Testis (tissue), 3 donors: ENCODE measurements around the gene PLEKHM1. TPM values are rescaled to one million over a fixed set of nuclear protein-coding genes. Genes with fewer than 3 reads are reported as not detected.

Experiments
- DNase-seq: peaks from one replicate; pipeline ENCODE4 v3.0.0-alpha.2; 2019
- H3K27ac ChIP-seq, 2 donors: fragments of 200-600 bp; sonication (generic); one replicate each; pipeline ENCODE4 v1.5.1; 2019
- H3K27me3 ChIP-seq: fragments of 200-600 bp; sonication (generic); one replicate; pipeline ENCODE4 v1.5.1; 2019
- H3K36me3 ChIP-seq: fragments of 200-600 bp; sonication (generic); one replicate; pipeline ENCODE4 v1.5.1; 2017; ENCODE audit warnings: low read depth; ENCODE audit errors: missing control alignments
- H3K4me1 ChIP-seq: fragments of 200-600 bp; sonication (generic); one replicate; pipeline ENCODE4 v1.5.1; 2019
- H3K4me3 ChIP-seq, 2 donors: fragments of 200-600 bp; sonication (generic); one replicate each; pipeline ENCODE4 v1.5.1; 2017 to 2019
- H3K9me3 ChIP-seq: fragments of 200-600 bp; sonication (generic); one replicate; pipeline ENCODE4 v1.5.1; 2017
- POLR2A ChIP-seq: fragments of 450-650 bp; IDR thresholded peaks from one replicate; pipeline ENCODE4 v1.6.1; 2017; ENCODE audit warnings: antibody characterized with exemption, mild to moderate bottlenecking, moderate library complexity
- WGBS, 2 donors: methylation state at CpG; one replicate each; pipeline ENCODE4 v1.1.5; 2018; 5-methylcytosine and 5-hydroxymethylcytosine counted together
- intact Hi-C: fragments of 100-400 bp; cut with DNase I; formaldehyde crosslinking; loops from one replicate; pipeline ENCODE4 v1.15.1; 2023; ENCODE audit warnings: low total_unique reads
- polyA plus RNA-seq: library from polyadenylated mRNA; stranded (reverse); fragments of 350-450 nt; fragmentation: Illumina TruSeq; extraction: RNeasy Lipid Tissue Mini Kit (QIAGEN cat#74804); gene quantifications from one replicate; pipeline ENCODE4 v1.2.3, GENCODE V29; 2014; ENCODE audit warnings: low read depth, low replicate concordance; ENCODE audit not compliant: insufficient read depth
- total RNA-seq, 2 donors: library from RNA; depleted of rRNA; stranded (reverse); fragments of >200 nt; gene quantifications; one replicate each; pipeline ENCODE4 v1.2.3, GENCODE V29; 2016
- TF ChIP-seq, protein P1 (sequence below), 3 experiments: fragments of 450-650 bp in 2 of 3; fragments of 200-600 bp in 1 of 3; sonication (generic) in 1 of 3; IDR thresholded peaks; one replicate each; pipeline ENCODE4 v1.5.1; 2016 to 2019; ENCODE audit warnings: antibody characterized with exemption in 3 of 3, mild to moderate bottlenecking in 2 of 3, moderate library complexity in 1 of 3

PLEKHM1 gene
- total and polyA plus RNA-seq, 3 donors from 2014 or later: 17.8 to 39.1 (median 31.8) TPM

DNA sequence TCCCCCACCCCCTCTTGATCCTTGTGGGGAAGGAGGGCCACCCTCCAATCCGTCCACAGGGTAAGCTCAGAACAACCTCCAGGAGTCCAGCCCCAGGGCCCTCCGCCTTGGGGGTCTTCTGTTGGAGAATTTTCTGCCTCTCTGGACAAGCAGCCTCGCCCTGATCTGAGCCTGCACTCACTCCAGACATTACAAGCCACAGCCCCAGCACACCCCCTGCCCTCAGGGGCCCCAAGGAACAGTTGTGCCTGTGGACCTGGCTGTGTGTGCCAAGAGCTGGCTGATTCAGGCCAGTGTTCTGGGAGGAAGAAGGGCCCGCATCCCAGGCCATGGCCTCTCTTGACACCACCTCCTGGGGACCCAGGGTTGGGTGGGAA lies 57.4 kb downstream of the PLEKHM1 start:
- Histone ChIP-seq H3K27me3 (no peaks in the 10 kb centered on the region), H3K4me1 (peaks cover 24% of the 10 kb centered on the region), H3K4me3 (peak overlapping the region in 1 of 2 donors; percentile 32), H3K36me3 (no peaks in the 10 kb centered on the region), H3K27ac (no peak overlapping the region), H3K9me3 (no peaks in the 10 kb centered on the region)
- DNase-seq: no peak
- 55 to 64% methylated on average over 2 to 4 of the region's 4 CpGs for WGBS, 2 donors
- no peak for TF ChIP-seq POLR2A
- TF ChIP-seq, protein P1, sequence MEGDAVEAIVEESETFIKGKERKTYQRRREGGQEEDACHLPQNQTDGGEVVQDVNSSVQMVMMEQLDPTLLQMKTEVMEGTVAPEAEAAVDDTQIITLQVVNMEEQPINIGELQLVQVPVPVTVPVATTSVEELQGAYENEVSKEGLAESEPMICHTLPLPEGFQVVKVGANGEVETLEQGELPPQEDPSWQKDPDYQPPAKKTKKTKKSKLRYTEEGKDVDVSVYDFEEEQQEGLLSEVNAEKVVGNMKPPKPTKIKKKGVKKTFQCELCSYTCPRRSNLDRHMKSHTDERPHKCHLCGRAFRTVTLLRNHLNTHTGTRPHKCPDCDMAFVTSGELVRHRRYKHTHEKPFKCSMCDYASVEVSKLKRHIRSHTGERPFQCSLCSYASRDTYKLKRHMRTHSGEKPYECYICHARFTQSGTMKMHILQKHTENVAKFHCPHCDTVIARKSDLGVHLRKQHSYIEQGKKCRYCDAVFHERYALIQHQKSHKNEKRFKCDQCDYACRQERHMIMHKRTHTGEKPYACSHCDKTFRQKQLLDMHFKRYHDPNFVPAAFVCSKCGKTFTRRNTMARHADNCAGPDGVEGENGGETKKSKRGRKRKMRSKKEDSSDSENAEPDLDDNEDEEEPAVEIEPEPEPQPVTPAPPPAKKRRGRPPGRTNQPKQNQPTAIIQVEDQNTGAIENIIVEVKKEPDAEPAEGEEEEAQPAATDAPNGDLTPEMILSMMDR (IDR thresholded peaks at IDR 0.05): no peak
- intact Hi-C loops: no loop called here

DNA sequence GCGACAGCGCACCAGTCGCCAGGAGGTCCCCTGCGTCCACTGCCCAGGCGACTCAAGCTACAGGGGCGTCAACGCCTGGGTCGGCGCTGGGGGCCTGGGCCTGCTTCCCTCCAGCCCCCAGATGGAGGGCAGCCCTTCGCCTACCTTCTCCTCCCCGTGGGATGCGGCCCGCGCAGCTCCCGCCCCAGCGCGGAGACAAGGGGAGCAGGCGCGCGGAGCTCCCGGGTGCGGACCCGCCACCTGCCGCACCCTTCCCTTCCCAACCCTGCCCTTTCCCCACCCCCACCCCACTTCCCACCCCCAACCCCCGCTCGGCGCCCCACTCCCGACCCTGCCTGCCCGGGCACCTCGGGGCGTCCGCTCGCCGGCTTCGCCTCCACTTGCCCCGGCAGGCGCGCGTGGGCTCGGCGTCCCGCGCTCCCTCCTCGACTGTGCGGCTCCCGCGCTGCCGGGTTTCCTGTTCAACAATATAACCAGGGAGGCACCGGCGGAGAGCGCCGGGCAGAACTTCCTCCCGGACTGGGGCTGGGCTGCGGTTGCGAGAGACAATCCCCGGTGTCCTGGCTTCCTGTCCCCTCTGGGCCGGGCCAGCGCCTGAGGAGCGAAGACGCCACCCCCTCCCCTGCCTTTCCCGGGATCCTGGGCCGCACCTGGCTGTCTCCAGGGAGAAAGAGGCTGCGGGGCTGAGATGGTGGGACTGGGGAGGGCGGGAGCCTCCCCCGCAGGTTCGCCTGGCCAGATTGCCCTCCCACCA lies 57.9 kb downstream of the PLEKHM1 start, which contains the start of gene ARHGAP27:
Gene ARHGAP27 (minus strand): TSS at position 466 of the 754 bp plus-strand sequence. CDS start 2,591 bp downstream, outside the sequence.
- peak within 1 kb of the TSS; percentile 32 to 43 for H3K4me3 ChIP-seq
- TF ChIP-seq POLR2A: no peak
- TF ChIP-seq, protein P1 (IDR thresholded peaks at IDR 0.05): no peak
- 1 to 4% methylated on average over 52 to 55 of the region's 66 CpGs for WGBS, 2 donors
- no peak within 1 kb of the TSS for H3K27ac ChIP-seq
- intact Hi-C loops: no loop called here
- no peaks in the 10 kb centered on the region for H3K9me3 ChIP-seq
- DNase-seq: peak; percentile 28
- no peaks in the 10 kb centered on the region for H3K36me3 ChIP-seq
- H3K4me1 ChIP-seq: peaks cover 25% of the 10 kb centered on the region
- H3K27me3 ChIP-seq: no peaks in the 10 kb centered on the region

DNA sequence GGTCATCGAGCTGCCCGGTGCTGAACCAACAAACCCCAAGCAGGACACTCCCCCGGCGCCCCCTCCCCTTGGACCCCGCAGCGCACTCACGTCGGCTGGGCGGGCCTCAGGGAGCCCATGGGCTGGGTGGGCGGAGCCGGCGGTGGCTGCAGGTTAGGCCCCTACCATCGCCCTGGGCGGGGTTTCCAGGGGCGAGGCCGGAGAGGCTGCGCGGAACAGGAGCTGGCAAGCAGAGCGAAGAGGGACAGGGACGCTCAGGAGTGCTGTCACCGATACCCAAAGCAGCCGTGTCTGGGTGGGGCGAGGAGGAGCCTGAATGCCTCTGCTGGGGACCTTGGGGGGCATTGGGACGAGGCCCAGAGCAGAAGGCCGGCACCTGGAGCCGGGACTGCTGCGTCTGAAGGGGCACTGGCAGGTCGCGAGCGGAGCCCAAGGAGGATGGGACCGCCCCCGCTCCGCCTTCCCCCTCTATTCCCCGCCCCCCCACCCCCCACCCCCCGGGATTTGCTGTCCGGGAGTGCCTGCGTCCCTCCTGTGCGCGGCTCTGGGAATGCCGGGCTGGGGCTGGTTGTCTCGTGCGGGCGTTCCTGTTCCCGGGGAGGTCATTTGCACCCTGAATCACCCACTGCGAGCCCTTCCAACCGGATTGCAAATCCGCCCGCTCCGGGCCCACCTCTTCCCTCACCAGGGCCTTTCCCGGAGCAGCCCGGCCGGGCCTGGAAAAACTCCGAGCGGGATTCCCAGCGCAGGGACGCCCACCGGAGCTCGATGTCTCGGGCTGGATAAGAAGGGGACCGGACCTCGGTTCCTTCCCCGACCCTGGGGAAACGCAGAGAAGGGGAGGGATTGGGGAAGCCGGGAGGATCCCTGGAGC lies 58.8 kb downstream of the PLEKHM1 start:
- Histone ChIP-seq H3K27me3 (no peaks in the 10 kb centered on the region), H3K4me1 (peaks cover 25% of the 10 kb centered on the region), H3K9me3 (no peaks in the 10 kb centered on the region), H3K27ac (no peak overlapping the region), H3K36me3 (no peaks in the 10 kb centered on the region), H3K4me3 (peak overlapping the region; percentile 32 to 43)
- TF ChIP-seq, protein P1 (IDR thresholded peaks at IDR 0.05): no peak
- no peak for TF ChIP-seq POLR2A
- peak; percentile 38 for DNase-seq
- 0% methylated on average over 4 to 64 of the region's 64 CpGs for WGBS, 2 donors
- intact Hi-C loops: no loop called here

DNA sequence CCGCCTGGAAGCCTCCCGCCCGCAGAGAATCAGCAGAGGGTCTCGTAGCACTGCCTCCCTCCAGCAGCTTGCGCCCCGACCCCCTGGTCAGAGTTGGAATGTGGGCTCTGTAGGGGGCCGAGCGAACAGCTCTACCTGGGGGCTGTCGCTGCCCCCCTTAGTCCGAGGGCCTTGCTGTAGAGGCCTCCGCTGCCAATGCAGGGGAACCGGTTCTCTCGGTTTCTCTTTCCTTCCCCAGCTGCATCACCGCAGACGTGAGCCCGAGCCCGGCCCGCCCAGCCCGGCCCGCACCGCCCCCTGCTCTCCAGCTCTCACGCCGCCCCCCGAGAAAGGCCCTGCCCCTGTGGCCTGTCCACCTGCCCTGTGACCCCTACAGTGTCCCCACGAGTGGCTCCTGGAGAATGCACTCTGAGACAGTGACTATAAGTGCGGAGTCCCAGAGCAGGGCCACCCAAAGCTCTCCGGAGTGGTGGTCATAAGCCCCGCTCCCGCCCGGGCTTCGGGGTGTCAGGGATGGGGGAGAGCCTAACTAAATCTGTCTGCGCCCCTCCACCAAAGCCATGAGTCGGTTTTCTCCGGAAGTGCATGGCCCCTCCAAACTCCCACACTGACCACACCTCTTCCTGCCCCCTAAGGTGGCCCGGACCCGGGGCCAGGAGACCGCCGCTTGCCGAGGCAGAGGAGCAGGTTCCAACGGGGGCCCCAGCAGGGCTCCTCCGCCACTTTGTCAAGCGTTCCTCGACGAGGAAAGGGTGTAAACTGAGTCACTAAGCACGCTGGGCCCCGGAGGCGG lies 59.6 kb downstream of the PLEKHM1 start:
- Histone ChIP-seq H3K4me3 (peak overlapping the region in 1 of 2 donors; percentile 32), H3K9me3 (no peaks in the 10 kb centered on the region), H3K36me3 (no peaks in the 10 kb centered on the region), H3K4me1 (peaks cover 25% of the 10 kb centered on the region), H3K27ac (no peak overlapping the region), H3K27me3 (no peaks in the 10 kb centered on the region)
- no peak for TF ChIP-seq POLR2A
- TF ChIP-seq, protein P1 (IDR thresholded peaks at IDR 0.05): no peak
- 4 to 6% methylated on average over 13 to 35 of the region's 47 CpGs for WGBS, 2 donors
- intact Hi-C loops: no loop called here
- no peak for DNase-seq
